Measurements from ENCODE around the gene KNL1. TPM values are rescaled to one million over a fixed set of nuclear protein-coding genes. Genes with fewer than 3 reads are reported as not detected.
A peak's percentile ranks its signal among the peaks of the same experiment; 100 is the strongest.

The KNL1 gene
- total RNA-seq, 1 donor from 2014 or later, result 0.53 TPM

DNA sequence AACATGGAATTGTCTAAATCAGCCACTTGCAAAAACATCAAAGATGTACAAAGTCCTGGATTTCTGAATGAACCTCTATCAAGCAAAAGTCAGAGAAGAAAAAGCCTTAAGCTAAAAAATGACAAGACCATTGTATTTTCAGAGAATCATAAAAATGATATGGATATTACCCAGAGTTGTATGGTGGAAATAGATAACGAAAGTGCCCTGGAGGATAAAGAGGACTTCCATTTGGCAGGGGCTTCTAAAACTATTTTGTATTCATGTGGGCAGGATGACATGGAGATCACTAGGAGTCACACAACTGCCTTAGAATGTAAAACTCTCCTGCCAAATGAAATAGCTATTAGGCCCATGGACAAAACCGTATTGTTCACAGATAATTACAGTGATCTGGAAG, 29.3 kb downstream of the KNL1 start:
- no peaks in the 10 kb centered on the region for H3K36me3 ChIP-seq (ENCODE audit: control insufficient read depth, insufficient read depth, low read length)
- no peak for DNase-seq (ENCODE audit: low read depth)
- no peak for FAIRE-seq
- H3K4me3 ChIP-seq (ENCODE audit: low read depth, low read length), result no peak overlapping the region
- H3K27me3 ChIP-seq (ENCODE audit: control insufficient read depth, insufficient read depth, low read length), result no peaks in the 10 kb centered on the region
- TF ChIP-seq, protein P1, sequence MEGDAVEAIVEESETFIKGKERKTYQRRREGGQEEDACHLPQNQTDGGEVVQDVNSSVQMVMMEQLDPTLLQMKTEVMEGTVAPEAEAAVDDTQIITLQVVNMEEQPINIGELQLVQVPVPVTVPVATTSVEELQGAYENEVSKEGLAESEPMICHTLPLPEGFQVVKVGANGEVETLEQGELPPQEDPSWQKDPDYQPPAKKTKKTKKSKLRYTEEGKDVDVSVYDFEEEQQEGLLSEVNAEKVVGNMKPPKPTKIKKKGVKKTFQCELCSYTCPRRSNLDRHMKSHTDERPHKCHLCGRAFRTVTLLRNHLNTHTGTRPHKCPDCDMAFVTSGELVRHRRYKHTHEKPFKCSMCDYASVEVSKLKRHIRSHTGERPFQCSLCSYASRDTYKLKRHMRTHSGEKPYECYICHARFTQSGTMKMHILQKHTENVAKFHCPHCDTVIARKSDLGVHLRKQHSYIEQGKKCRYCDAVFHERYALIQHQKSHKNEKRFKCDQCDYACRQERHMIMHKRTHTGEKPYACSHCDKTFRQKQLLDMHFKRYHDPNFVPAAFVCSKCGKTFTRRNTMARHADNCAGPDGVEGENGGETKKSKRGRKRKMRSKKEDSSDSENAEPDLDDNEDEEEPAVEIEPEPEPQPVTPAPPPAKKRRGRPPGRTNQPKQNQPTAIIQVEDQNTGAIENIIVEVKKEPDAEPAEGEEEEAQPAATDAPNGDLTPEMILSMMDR (IDR thresholded peaks at IDR 0.05; ENCODE audit: insufficient read depth, low read length, severe bottlenecking), result no peak

GRCh38 chr15:40630313-40630712, 36.3 kb downstream of the KNL1 start:
- Histone ChIP-seq H3K27me3 (ENCODE audit: control insufficient read depth, insufficient read depth, low read length) (no peaks in the 10 kb centered on the region), H3K36me3 (ENCODE audit: control insufficient read depth, insufficient read depth, low read length) (no peaks in the 10 kb centered on the region), H3K4me3 (ENCODE audit: low read depth, low read length) (no peak overlapping the region)
- TF ChIP-seq, protein P1 (IDR thresholded peaks at IDR 0.05; ENCODE audit: insufficient read depth, low read length, severe bottlenecking), result no peak
- DNase-seq (ENCODE audit: low read depth), result no peak
- no peak for FAIRE-seq

GRCh38 chr15:40633178-40633577, 39.1 kb downstream of the KNL1 start:
- TF ChIP-seq, protein P1 (IDR thresholded peaks at IDR 0.05; ENCODE audit: insufficient read depth, low read length, severe bottlenecking), result no peak
- Histone ChIP-seq H3K4me3 (ENCODE audit: low read depth, low read length) (no peak overlapping the region), H3K27me3 (ENCODE audit: control insufficient read depth, insufficient read depth, low read length) (no peaks in the 10 kb centered on the region), H3K36me3 (ENCODE audit: control insufficient read depth, insufficient read depth, low read length) (no peaks in the 10 kb centered on the region)
- DNase-seq (ENCODE audit: low read depth) (peak; percentile 37), FAIRE-seq (no peak)

DNA sequence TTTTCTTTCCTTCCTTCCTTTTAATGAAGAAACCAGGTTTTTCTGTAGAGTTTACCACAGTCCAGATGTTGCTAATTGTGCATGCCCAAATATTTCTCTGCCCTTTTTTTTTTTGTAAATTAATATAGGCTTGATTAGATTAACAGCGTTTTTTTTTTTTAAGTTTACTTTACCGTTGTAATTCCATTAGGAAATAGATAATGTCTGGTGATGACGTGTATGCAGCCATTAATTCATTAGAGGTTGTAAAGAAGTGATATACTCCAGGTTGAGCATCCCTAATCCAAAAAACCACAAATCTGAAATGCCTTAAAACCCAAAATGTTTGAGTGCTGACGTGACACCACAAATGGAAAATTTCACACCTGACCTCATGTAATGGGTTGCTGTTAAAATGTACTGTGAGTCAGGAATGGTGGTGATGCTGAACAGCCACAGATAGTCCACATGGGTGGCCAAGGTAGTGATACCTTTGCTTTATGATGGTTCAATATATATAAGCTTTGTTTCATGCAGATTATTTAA, 43.2 kb downstream of the KNL1 start:
- H3K27me3 ChIP-seq (ENCODE audit: control insufficient read depth, insufficient read depth, low read length), result no peaks in the 10 kb centered on the region
- TF ChIP-seq, protein P1 (IDR thresholded peaks at IDR 0.05; ENCODE audit: insufficient read depth, low read length, severe bottlenecking), result no peak
- FAIRE-seq, result no peak
- DNase-seq (ENCODE audit: low read depth), result no peak
- no peaks in the 10 kb centered on the region for H3K36me3 ChIP-seq (ENCODE audit: control insufficient read depth, insufficient read depth, low read length)
- H3K4me3 ChIP-seq (ENCODE audit: low read depth, low read length), result no peak overlapping the region

GRCh38 chr15:40639677-40640076, 45.6 kb downstream of the KNL1 start:
- FAIRE-seq, result no peak
- H3K27me3 ChIP-seq (ENCODE audit: control insufficient read depth, insufficient read depth, low read length), result no peaks in the 10 kb centered on the region

More at GRCh38 chr15:40639677-40640076, 45.6 kb downstream of the KNL1 start:
- Histone ChIP-seq H3K4me3 (ENCODE audit: low read depth, low read length) (no peak overlapping the region), H3K36me3 (ENCODE audit: control insufficient read depth, insufficient read depth, low read length) (no peaks in the 10 kb centered on the region)
- no peak for DNase-seq (ENCODE audit: low read depth)
- TF ChIP-seq, protein P1 (IDR thresholded peaks at IDR 0.05; ENCODE audit: insufficient read depth, low read length, severe bottlenecking), result no peak
